Measurements from ENCODE around the gene CACNB2. TPM values are rescaled to one million over a fixed set of nuclear protein-coding genes. Genes with fewer than 3 reads are reported as not detected.
"Not testable (repeated sequence)": the region's sequence is repeated elsewhere in the genome, so short reads cannot be mapped to it uniquely, and the experiment has no call there.

The CACNB2 gene
- total RNA-seq, 4 donors from 2014 or later: 0.81 to 13.9 (median 4.5) TPM

DNA sequence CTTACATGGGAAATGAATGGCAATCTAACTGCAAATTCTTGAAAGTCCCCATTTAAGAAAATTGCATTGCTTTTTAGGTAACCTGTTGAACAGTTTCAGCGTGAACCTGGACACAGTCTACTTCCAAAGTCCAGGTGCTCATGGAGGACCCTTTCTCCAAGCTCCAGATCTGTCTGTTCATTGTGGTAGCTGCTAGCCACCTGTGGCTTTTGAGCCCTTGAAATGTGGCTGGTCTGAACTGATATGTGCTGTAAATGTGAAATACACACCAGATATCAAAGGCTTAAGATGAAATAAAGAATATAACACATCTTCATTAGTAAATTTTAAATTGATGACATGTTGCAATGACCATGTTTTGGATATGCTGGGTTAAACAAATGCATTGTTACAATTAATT, 4.2 kb downstream of the CACNB2 start:
- TF ChIP-seq, protein P1, sequence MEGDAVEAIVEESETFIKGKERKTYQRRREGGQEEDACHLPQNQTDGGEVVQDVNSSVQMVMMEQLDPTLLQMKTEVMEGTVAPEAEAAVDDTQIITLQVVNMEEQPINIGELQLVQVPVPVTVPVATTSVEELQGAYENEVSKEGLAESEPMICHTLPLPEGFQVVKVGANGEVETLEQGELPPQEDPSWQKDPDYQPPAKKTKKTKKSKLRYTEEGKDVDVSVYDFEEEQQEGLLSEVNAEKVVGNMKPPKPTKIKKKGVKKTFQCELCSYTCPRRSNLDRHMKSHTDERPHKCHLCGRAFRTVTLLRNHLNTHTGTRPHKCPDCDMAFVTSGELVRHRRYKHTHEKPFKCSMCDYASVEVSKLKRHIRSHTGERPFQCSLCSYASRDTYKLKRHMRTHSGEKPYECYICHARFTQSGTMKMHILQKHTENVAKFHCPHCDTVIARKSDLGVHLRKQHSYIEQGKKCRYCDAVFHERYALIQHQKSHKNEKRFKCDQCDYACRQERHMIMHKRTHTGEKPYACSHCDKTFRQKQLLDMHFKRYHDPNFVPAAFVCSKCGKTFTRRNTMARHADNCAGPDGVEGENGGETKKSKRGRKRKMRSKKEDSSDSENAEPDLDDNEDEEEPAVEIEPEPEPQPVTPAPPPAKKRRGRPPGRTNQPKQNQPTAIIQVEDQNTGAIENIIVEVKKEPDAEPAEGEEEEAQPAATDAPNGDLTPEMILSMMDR (IDR thresholded peaks at IDR 0.05): no peak
- TF ChIP-seq POLR2A (IDR thresholded peaks at IDR 0.05): no peak
- Histone ChIP-seq H3K4me1 (peaks cover 0 to 7% of the 10 kb centered on the region in 2 donors), H3K4me3 (replicated peaks in 1 of 3) (no peak overlapping the region), H3K27ac (no peak overlapping the region), H3K36me3 (no peaks in the 10 kb centered on the region), H3K9me3 (no peaks in the 10 kb centered on the region), H3K27me3 (no peaks in the 10 kb centered on the region)
- intact Hi-C loops (cut with DNase I): no loop called here
- DNase-seq: no peak
- WGBS, 2 donors: 86 to 95% methylated on average over 1 of the region's 1 CpG

DNA sequence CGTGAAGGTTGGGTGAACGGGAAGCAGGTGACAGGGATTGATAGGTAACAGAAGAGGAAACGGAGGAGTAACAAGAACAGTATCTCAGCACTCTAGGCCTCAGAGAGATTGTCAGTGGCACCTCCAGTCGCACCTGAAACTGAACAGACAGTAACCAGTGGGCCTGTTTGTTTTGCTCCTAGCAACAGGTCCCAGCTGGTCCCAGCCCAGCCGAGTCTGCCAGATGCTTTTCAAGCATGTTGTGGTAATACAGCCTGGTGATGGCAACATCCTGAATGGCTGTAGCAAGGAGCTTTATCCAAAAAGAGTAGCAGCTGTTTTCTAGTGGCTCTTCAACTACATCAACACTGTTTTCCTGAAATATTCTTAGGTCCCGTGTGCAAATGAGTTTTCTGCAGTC, 4.7 kb downstream of the CACNB2 start:
- H3K27me3 ChIP-seq: no peaks in the 10 kb centered on the region

DNA sequence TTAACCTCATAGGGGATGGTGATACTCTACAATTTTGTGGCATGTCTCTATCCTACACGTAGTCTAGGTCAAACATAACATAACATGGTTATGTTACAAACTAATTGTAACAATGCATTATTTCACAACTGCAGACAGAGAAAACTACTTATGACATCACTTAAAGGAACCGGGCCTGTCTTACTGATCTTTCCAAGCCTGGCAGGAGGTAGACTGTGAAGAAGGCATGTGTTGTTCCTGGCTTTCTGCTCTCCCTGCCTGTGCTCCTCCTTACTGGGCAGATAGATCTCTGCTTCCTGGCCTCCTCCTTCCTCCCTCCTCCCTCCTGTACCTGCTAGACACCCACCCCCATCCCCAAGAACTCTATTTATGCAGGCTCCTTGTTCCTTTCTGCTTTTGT, 5.4 kb downstream of the CACNB2 start:
- Histone ChIP-seq H3K9me3 (no peaks in the 10 kb centered on the region), H3K36me3 (no peaks in the 10 kb centered on the region), H3K27me3 (no peaks in the 10 kb centered on the region), H3K4me3 (replicated peaks in 1 of 3) (no peak overlapping the region), H3K27ac (no peak overlapping the region), H3K4me1 (peaks cover 0 to 7% of the 10 kb centered on the region in 2 donors)
- TF ChIP-seq POLR2A (IDR thresholded peaks at IDR 0.05): no peak
- TF ChIP-seq, protein P1 (IDR thresholded peaks at IDR 0.05): no peak
- intact Hi-C loops (cut with DNase I): no loop called here
- 57 to 61% methylated on average over 2 of the region's 2 CpGs for WGBS, 2 donors
- no peak for DNase-seq

More for the DNA sequence above, 4.7 kb downstream of the CACNB2 start:
- peaks cover 0 to 7% of the 10 kb centered on the region in 2 donors for H3K4me1 ChIP-seq
- TF ChIP-seq, protein P1 (IDR thresholded peaks at IDR 0.05): no peak
- TF ChIP-seq POLR2A (IDR thresholded peaks at IDR 0.05): no peak
- H3K4me3 ChIP-seq (replicated peaks in 1 of 3): no peak overlapping the region
- H3K9me3 ChIP-seq: no peaks in the 10 kb centered on the region
- DNase-seq: peak in 1 of 2 donors; percentile 61
- WGBS, 2 donors: 58 to 63% methylated on average over 6 of the region's 6 CpGs
- H3K27ac ChIP-seq: no peak overlapping the region
- intact Hi-C loops (cut with DNase I): no loop called here
- H3K36me3 ChIP-seq: no peaks in the 10 kb centered on the region

DNA sequence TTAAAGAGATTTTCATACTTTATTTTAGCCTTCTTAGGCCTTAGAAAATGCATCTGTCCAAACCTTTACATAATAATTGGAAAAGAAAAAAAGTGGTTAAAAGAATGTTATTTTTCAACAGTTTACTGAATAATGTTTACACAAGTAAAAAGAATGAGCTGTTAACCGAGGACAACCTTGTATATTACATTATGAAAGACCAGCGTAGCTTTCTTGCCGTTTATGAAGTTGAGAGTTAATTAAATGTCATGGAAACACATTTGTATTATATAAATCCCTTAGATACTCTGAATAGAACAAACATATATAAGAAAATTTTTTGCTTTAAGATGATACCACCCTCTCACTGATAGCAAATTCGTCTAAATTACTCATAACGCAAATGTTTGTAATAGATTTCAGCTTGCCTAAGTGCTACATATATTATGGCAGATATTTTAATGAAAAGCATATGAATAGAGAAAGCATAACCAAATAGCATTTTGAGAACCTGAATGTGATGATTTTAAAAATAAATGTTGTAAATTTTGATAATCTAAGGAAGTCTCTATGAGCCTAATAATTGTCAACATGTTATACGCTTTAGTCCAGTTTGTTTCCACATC, 9.1 kb downstream of the CACNB2 start:
- intact Hi-C loops (cut with DNase I): no loop called here
- WGBS, 2 donors: 93 to 94% methylated on average over 6 of the region's 6 CpGs
- no peaks in the 10 kb centered on the region for H3K27me3 ChIP-seq
- no peak overlapping the region for H3K27ac ChIP-seq
- no peaks in the 10 kb centered on the region for H3K4me1 ChIP-seq
- H3K36me3 ChIP-seq: no peaks in the 10 kb centered on the region
- no peak for DNase-seq
- H3K4me3 ChIP-seq (replicated peaks in 1 of 3): no peak overlapping the region
- H3K9me3 ChIP-seq: no peaks in the 10 kb centered on the region
- TF ChIP-seq, protein P1 (IDR thresholded peaks at IDR 0.05): no peak
- TF ChIP-seq POLR2A (IDR thresholded peaks at IDR 0.05): no peak

DNA sequence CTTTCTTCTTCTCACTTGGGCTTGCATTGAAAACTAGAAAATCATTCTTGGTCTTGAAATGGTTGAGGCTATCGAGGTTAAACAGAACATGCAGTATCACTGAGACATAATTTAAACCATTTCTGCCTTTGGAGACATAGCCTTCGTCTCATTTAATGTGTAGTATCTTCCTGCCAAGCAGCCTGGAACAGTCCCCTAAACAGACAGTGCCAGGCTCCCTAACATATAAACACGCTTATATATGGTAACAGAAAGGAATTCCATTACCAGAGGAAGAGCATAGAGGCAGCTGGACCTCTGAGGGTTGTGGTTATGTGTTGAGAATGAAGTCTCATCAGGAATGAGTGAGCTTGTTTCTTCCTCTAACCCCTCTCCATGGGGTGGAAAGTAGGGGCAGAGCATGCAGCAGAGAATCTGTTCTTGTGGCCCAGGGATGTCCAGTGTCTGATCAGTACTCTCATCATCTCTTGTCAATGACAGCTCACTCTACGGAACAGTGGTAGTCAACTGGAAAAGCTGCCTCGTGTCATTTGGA, 11.2 kb downstream of the CACNB2 start:
- H3K9me3 ChIP-seq: no peaks in the 10 kb centered on the region
- intact Hi-C loops (cut with DNase I): no loop called here
- H3K27me3 ChIP-seq: no peaks in the 10 kb centered on the region
- DNase-seq: no peak
- TF ChIP-seq, protein P1 (IDR thresholded peaks at IDR 0.05): no peak
- TF ChIP-seq POLR2A (IDR thresholded peaks at IDR 0.05): no peak
- H3K27ac ChIP-seq: no peak overlapping the region
- H3K4me1 ChIP-seq: no peaks in the 10 kb centered on the region
- no peaks in the 10 kb centered on the region for H3K36me3 ChIP-seq
- WGBS, 2 donors: 87 to 92% methylated on average over 5 of the region's 5 CpGs
- no peak overlapping the region for H3K4me3 ChIP-seq (replicated peaks in 1 of 3)

DNA sequence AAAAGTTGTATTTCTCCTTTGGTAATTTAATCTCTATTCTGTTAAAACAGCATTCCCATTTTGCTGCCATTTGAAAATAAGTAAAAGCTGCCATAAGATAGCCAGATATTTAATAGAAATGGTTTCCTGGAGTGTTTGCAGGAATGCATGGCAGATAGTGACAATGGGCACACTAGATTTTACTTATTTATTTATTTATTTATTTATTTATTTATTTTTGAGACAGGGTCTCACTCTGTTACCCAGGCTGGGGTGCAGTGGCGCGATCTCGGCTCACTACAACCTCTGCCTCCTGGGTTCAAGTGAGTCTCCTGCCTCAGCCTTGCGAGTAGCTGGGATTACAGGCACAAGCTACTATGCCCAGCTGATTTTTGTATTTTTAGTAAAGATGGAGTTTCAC, 13.2 kb downstream of the CACNB2 start:
- H3K4me3 ChIP-seq (replicated peaks in 1 of 3); H3K9me3 ChIP-seq; H3K27me3 ChIP-seq; DNase-seq; H3K36me3 ChIP-seq; H3K27ac ChIP-seq; H3K4me1 ChIP-seq; intact Hi-C loops (cut with DNase I): not testable (repeated sequence)
- 97 to 98% methylated on average over 4 of the region's 4 CpGs for WGBS, 2 donors
